Lung (tissue), 12 donors: Measurements from ENCODE around the gene FEV. TPM values are rescaled to one million over a fixed set of nuclear protein-coding genes. Genes with fewer than 3 reads are reported as not detected.

ENCODE experiments used
- ATAC-seq: fragments of 200-7000 bp; cut with Tn5 transposase; one replicate; pipeline ENCODE4 v1.9.1; 2020; ENCODE audit warnings: moderate number of reproducible peaks; ENCODE audit not compliant: insufficient read depth, low FRiP score
- DNase-seq, 3 donors: peaks; one replicate each; pipeline ENCODE4 v3.0.0-alpha.2; 2013 to 2017
- H3K27ac ChIP-seq, 2 donors: one replicate each; pipeline ENCODE4 v1.5.1; 2013; ENCODE audit warnings: mild to moderate bottlenecking in 2 of 2, moderate library complexity in 2 of 2, control low read depth in 1 of 2, inconsistent platforms in 1 of 2, low read depth in 1 of 2, low read length in 1 of 2
- H3K27me3 ChIP-seq, 3 donors: one replicate each; pipeline ENCODE4 v1.5.1; 2013; ENCODE audit warnings: low read length in 2 of 3; ENCODE audit not compliant: control insufficient read depth in 3 of 3, insufficient read depth in 3 of 3
- H3K36me3 ChIP-seq, 4 donors: one replicate each; pipeline ENCODE4 v1.5.1; 2013; ENCODE audit warnings: low read length in 4 of 4, mild to moderate bottlenecking in 1 of 4, moderate library complexity in 1 of 4; ENCODE audit not compliant: control insufficient read depth in 4 of 4, insufficient read depth in 4 of 4
- H3K4me1 ChIP-seq, 5 donors: one replicate each; pipeline ENCODE4 v1.5.1; 2013; ENCODE audit warnings: low read length in 5 of 5, mild to moderate bottlenecking in 2 of 5, moderate library complexity in 1 of 5; ENCODE audit not compliant: control insufficient read depth in 5 of 5, insufficient read depth in 5 of 5
- H3K4me3 ChIP-seq: one replicate; pipeline ENCODE4 v1.5.1; 2013; ENCODE audit warnings: mild to moderate bottlenecking, control low read depth, moderate library complexity
- H3K9ac ChIP-seq, 2 donors: one replicate each; pipeline ENCODE4 v1.5.1; 2013; ENCODE audit warnings: low read length in 2 of 2, control low read depth in 1 of 2; ENCODE audit not compliant: insufficient read depth in 1 of 2
- H3K9me3 ChIP-seq, 4 donors: one replicate each; pipeline ENCODE4 v1.5.1; 2013; ENCODE audit warnings: low read length in 3 of 4, mild to moderate bottlenecking in 1 of 4, moderate library complexity in 1 of 4; ENCODE audit not compliant: control insufficient read depth in 4 of 4, insufficient read depth in 3 of 4
- WGBS, 2 donors: extraction: QIAGEN DNeasy Blood & Tissue Kit; methylation state at CpG; one replicate each; pipeline ENCODE4 v1.1.7; 2013; 5-methylcytosine and 5-hydroxymethylcytosine counted together
- polyA plus RNA-seq, 2 donors: library from polyadenylated mRNA; stranded (reverse); fragments of 200-250 nt; gene quantifications; one replicate each; pipeline ENCODE4 v1.2.1, GENCODE V29; 2013
- total RNA-seq, 2 donors: library from RNA; depleted of rRNA in 1 of 2; stranded (reverse); fragments of >200 nt in 1 of 2; gene quantifications; one replicate each; pipeline ENCODE4 v1.2.1, GENCODE V29; 2014 to 2021
- TF ChIP-seq, protein P1 (sequence below): IDR thresholded peaks from 2 replicates; pipeline ENCODE4 v1.5.1; 2012; ENCODE audit warnings: mild to moderate bottlenecking; ENCODE audit errors: control extremely low read depth, extremely low read depth
- donor health status: control.
- donor health status: control.
- donor health status: Bipolar disorder and iron deficiency.
- donor health status: healthy.
- donor health status: DM: yes; HTN: yes; CAD: no.

FEV gene
- total and polyA plus RNA-seq, 4 donors = not detected

DNA sequence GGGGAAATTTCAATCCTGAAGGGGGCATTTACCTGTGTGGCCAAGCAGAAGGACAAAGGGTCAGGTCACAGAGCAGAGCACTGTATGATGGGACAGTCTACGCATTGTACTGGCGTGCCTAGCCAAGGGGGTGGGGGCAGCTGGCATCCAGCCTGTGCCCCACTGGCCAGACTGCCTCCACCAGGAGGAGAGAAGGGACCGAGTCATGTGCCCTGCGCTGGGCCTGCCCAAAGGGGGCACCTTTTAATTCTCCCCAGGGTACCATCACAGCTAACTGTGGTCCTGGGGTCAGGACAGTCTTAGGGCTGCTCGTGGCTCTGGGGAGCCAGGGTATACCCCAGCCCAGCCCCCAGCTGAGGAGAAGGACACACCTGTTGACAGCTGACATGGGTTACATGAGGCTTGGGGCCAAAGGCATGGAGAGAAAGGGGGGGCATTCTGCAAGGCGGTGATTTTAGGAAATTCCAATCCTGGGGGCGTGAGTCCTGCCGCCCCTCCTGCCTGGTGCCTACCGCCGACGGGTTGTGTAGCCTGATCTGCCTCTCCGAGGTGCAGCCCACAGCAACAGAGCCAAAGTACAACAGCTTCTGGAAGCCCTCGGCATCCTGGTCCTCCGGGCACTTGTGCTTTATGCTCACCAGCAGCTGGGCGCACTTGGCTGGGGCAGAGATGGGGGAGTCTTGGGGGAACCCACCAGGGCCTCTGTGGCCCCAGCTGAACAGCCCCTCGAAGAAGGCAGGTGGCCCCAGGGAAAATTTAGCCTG, 45.4 kb upstream of the FEV start:
- WGBS, 2 donors = 77 to 87% methylated on average over 16 of the region's 16 CpGs
- TF ChIP-seq, protein P1, sequence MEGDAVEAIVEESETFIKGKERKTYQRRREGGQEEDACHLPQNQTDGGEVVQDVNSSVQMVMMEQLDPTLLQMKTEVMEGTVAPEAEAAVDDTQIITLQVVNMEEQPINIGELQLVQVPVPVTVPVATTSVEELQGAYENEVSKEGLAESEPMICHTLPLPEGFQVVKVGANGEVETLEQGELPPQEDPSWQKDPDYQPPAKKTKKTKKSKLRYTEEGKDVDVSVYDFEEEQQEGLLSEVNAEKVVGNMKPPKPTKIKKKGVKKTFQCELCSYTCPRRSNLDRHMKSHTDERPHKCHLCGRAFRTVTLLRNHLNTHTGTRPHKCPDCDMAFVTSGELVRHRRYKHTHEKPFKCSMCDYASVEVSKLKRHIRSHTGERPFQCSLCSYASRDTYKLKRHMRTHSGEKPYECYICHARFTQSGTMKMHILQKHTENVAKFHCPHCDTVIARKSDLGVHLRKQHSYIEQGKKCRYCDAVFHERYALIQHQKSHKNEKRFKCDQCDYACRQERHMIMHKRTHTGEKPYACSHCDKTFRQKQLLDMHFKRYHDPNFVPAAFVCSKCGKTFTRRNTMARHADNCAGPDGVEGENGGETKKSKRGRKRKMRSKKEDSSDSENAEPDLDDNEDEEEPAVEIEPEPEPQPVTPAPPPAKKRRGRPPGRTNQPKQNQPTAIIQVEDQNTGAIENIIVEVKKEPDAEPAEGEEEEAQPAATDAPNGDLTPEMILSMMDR = no peak
- peaks cover 0 to 3% (median 0%) of the 10 kb centered on the region in 3 donors for H3K27me3 ChIP-seq
- ATAC-seq (no peak), DNase-seq (no peak)
- no peaks in the 10 kb centered on the region for H3K36me3 ChIP-seq
- H3K27ac ChIP-seq = no peak overlapping the region
- H3K9me3 ChIP-seq = no peaks in the 10 kb centered on the region
- H3K4me1 ChIP-seq = no peaks in the 10 kb centered on the region
- no peak overlapping the region for H3K4me3 ChIP-seq
- no peak overlapping the region for H3K9ac ChIP-seq

DNA sequence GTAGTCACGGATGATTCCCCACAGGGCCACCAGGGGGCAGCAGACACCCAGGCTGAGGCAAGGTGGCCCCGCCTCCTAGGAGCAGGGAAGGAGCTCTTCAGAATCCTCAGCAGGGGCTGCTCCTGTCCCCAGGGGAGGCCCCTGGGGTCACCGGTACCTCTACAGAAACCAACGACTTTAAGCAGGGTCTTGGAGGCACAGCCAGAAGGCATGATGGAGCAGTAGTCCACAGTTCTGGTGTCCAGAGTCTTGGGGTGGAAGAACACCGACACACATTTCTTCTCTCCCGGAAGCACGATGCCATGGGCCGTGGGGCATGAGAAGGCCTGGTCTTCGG, 44.8 kb upstream of the FEV start:
- 42 to 48% methylated on average over 9 of the region's 9 CpGs for whole genome bisulfite sequencing, 2 donors
- TF ChIP-seq, protein P1 = peak; percentile 85
- no peak overlapping the region for H3K4me3 ChIP-seq

DNA sequence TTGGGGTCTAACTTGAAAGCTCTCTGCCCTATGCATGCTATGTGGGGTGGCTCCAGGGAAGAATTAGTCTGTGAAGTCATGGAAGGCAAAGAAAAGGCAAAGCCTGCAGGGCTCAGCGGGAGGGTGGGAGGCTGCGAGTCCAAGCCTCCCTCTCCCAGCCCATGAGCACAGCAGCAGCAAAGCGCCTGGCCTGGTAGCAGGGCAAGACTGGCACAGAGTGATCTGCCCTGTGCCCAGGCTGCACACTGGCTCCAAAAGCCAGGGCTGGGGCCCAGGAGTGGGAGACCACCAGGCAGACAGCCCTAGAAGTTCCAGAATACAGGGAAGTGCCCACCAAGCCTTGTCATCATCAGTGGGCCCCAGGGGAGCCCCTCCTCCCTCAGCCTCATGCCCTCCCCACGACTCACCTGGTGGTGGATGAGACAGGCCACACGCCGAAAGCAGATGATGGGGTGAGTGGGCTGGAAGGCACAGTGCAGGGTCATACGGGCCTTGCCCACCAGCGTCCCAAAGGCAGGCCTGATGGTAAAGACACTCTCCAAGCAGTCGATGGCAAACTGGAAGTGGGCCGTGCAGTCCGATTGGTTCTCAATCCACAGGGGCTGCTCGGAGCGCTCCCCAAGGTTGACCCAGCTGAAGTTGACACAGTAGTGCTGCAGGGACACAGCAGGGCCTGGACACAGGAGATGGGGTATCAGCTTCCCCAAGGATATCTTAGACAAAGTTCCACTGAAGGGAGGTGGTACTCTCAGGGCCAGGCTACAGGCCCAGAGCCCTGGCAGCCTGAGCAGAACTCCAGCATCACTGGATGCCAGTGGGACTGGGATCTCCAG, 44.2 kb upstream of the FEV start:
- H3K36me3 ChIP-seq = no peaks in the 10 kb centered on the region
- no peak overlapping the region for H3K27ac ChIP-seq
- H3K9me3 ChIP-seq = no peaks in the 10 kb centered on the region
- no peak overlapping the region for H3K4me3 ChIP-seq
- H3K27me3 ChIP-seq = peaks cover 0 to 3% (median 0%) of the 10 kb centered on the region in 3 donors
- no peak for ATAC-seq
- H3K9ac ChIP-seq = no peak overlapping the region
- no peaks in the 10 kb centered on the region for H3K4me1 ChIP-seq
- 74 to 76% methylated on average over 13 of the region's 13 CpGs for WGBS, 2 donors
- TF ChIP-seq, protein P1 = no peak
- DNase-seq = no peak

More for the DNA sequence above, 44.8 kb upstream of the FEV start:
- DNase-seq (peak; percentile 72 to 74 (median 74)), ATAC-seq (peak; percentile 79)
- no peaks in the 10 kb centered on the region for H3K4me1 ChIP-seq
- no peaks in the 10 kb centered on the region for H3K9me3 ChIP-seq
- no peaks in the 10 kb centered on the region for H3K36me3 ChIP-seq
- no peak overlapping the region for H3K27ac ChIP-seq
- H3K9ac ChIP-seq = no peak overlapping the region
- H3K27me3 ChIP-seq = peaks cover 0 to 3% (median 0%) of the 10 kb centered on the region in 3 donors
